Smooth muscle cell (in vitro differentiated cells): ENCODE measurements around the gene ZNF565. TPM values are rescaled to one million over a fixed set of nuclear protein-coding genes. Genes with fewer than 3 reads are reported as not detected.

ENCODE experiments used
- DNase-seq: peaks from one replicate; lab custom pipeline; 2025; ENCODE audit not compliant: unreplicated experiment; lab: John Stamatoyannopoulos, UW
- H2AFZ ChIP-seq: fragments of 200-600 bp; sonication (generic); 2 replicates; pipeline ENCODE4 v1.6.0; 2016; ENCODE audit warnings: antibody characterized with exemption, low read depth, mild to moderate bottlenecking
- H3F3A ChIP-seq: fragments of 200-600 bp; sonication (generic); 2 replicates; pipeline ENCODE4 v1.6.0; 2017; ENCODE audit warnings: antibody characterized with exemption, low read depth
- H3K27ac ChIP-seq: fragments of 200-600 bp; sonication (generic); 2 replicates; pipeline ENCODE4 v1.5.1; 2016; ENCODE audit warnings: low read depth, mild to moderate bottlenecking
- H3K27me3 ChIP-seq: fragments of 200-600 bp; sonication (generic); 2 replicates; pipeline ENCODE4 v1.6.1; 2016; ENCODE audit warnings: low read depth, mild to moderate bottlenecking
- H3K36me3 ChIP-seq: fragments of 200-600 bp; sonication (generic); 2 replicates; pipeline ENCODE4 v1.5.1; 2016; ENCODE audit warnings: low read depth
- H3K4me1 ChIP-seq: fragments of 200-600 bp; sonication (generic); 2 replicates; pipeline ENCODE4 v1.5.1; 2016; ENCODE audit warnings: low read depth
- H3K4me2 ChIP-seq: fragments of 200-600 bp; sonication (generic); 2 replicates; pipeline ENCODE4 v1.6.0; 2016; ENCODE audit warnings: mild to moderate bottlenecking
- H3K4me3 ChIP-seq: fragments of 200-600 bp; sonication (generic); 2 replicates; pipeline ENCODE4 v1.5.1; 2016; ENCODE audit warnings: mild to moderate bottlenecking
- H3K79me2 ChIP-seq: fragments of 200-600 bp; sonication (generic); 2 replicates; pipeline ENCODE4 v1.6.0; 2016; ENCODE audit warnings: low read depth, mild to moderate bottlenecking
- H3K9ac ChIP-seq: fragments of 200-600 bp; sonication (generic); 2 replicates; pipeline ENCODE4 v1.6.0; 2016; ENCODE audit warnings: low read depth
- H3K9me3 ChIP-seq: fragments of 200-600 bp; sonication (generic); replicated peaks from 2 replicates; pipeline ENCODE4 v1.5.1; 2016; ENCODE audit warnings: low read depth
- H4K20me1 ChIP-seq: fragments of 200-600 bp; sonication (generic); 2 replicates; pipeline ENCODE4 v1.6.0; 2016; ENCODE audit warnings: low read depth
- WGBS: methylation state at CpG from one replicate; pipeline ENCODE4 v1.1.7; 2016; ENCODE audit warnings: low lambda C conversion rate; 5-methylcytosine and 5-hydroxymethylcytosine counted together
- polyA plus RNA-seq: library from polyadenylated mRNA; unstranded; fragments of >200 nt; fragmentation: Nextera tagmentation; extraction: Ambion mirVana; gene quantifications from 2 replicates; pipeline ENCODE4 v1.2.1, GENCODE V29; 2016
- total RNA-seq: library from RNA; depleted of rRNA; stranded (reverse); fragments of >200 nt; gene quantifications from 2 replicates; pipeline ENCODE4 v1.2.3, GENCODE V29; 2014
- TF ChIP-seq, protein P1 (sequence below): fragments of 200-600 bp; sonication (generic); IDR thresholded peaks from 2 replicates; pipeline ENCODE4 v1.5.1; 2017; ENCODE audit warnings: borderline replicate concordance, mild to moderate bottlenecking, antibody characterized with exemption; ENCODE audit not compliant: insufficient read depth, poor library complexity, severe bottlenecking

ZNF565 gene
- total and polyA plus RNA-seq, 2 experiments from 2014 or later: 4.5 to 4.7 TPM

DNA sequence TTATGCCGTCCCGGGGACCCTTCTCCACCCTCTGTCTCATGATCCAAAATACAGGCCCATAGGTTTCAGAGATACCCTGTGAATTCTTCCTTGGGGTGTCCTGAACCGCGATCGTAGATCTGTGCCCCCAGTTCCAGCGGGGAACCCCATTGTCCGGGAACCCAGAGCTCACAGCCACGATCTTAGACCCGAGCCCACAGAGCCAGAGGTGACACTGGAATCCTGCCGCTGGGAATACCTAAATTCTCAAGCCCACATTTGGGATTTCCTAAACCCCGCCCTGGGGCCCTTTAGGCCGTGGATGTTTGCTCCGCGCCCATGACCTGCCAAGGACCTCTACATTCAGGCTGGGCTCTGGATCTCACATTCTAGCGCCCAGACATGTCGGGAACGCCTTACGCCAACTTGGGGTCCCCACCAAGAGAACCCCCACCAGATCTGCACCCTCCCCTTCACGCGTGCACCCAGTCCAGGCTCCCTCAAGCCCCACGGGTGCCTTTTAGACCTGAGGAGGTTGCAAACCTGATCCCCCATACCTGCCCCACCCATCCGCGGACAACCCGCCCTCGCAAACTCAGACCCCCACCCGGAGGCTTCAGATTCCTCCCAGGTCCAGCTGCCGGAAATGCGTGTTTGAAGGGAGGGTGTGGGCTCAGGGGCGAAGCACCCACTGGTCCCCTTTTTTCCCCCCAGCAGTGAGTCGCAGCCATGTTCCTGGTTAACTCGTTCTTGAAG lies 74.0 kb downstream of the ZNF565 start:
- peak overlapping the region; percentile 45 for H2AFZ ChIP-seq
- peaks cover 30% of the 10 kb centered on the region for H3K79me2 ChIP-seq
- H3F3A ChIP-seq: peaks cover 5% of the 10 kb centered on the region
- H3K27ac ChIP-seq: peak overlapping the region; percentile 94
- no peaks in the 10 kb centered on the region for H3K4me1 ChIP-seq
- peak; percentile 46 for DNase-seq
- H3K4me3 ChIP-seq: peak overlapping the region; percentile 97
- H3K9ac ChIP-seq: peak overlapping the region; percentile 97
- no peaks in the 10 kb centered on the region for H3K27me3 ChIP-seq
- H4K20me1 ChIP-seq: peaks cover 26% of the 10 kb centered on the region
- peak overlapping the region; percentile 94 for H3K4me2 ChIP-seq
- no peaks in the 10 kb centered on the region for H3K9me3 ChIP-seq
- peaks cover 3% of the 10 kb centered on the region for H3K36me3 ChIP-seq
- TF ChIP-seq, protein P1, sequence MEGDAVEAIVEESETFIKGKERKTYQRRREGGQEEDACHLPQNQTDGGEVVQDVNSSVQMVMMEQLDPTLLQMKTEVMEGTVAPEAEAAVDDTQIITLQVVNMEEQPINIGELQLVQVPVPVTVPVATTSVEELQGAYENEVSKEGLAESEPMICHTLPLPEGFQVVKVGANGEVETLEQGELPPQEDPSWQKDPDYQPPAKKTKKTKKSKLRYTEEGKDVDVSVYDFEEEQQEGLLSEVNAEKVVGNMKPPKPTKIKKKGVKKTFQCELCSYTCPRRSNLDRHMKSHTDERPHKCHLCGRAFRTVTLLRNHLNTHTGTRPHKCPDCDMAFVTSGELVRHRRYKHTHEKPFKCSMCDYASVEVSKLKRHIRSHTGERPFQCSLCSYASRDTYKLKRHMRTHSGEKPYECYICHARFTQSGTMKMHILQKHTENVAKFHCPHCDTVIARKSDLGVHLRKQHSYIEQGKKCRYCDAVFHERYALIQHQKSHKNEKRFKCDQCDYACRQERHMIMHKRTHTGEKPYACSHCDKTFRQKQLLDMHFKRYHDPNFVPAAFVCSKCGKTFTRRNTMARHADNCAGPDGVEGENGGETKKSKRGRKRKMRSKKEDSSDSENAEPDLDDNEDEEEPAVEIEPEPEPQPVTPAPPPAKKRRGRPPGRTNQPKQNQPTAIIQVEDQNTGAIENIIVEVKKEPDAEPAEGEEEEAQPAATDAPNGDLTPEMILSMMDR: no peak
- WGBS: 1% methylated on average over 22 of the region's 31 CpGs

- Histone ChIP-seq H2AFZ (peak within 1 kb of the TSS; percentile 82), H3F3A (peaks cover 5% of the 10 kb centered on the region), H3K9ac (peak within 1 kb of the TSS; percentile 97), H3K4me3 (peak within 1 kb of the TSS; percentile 97), H3K9me3 (no peaks in the 10 kb centered on the region), H3K27me3 (no peaks in the 10 kb centered on the region), H3K27ac (peak within 1 kb of the TSS; percentile 94), H3K4me2 (peak within 1 kb of the TSS; percentile 94), H3K79me2 (peaks cover 30% of the 10 kb centered on the region), H3K4me1 (no peaks in the 10 kb centered on the region), H4K20me1 (peaks cover 24% of the 10 kb centered on the region), H3K36me3 (peaks cover under 1% of the 10 kb centered on the region)
- under 1% methylated on average over 67 of the region's 75 CpGs for WGBS
- TF ChIP-seq, protein P1: no peak
- peak; percentile 87 for DNase-seq
These were observed 74.8 kb downstream of the ZNF565 start, which contains the start of gene CAPNS1 for GRCh38 chr19:36139473-36140303. TSS of gene CAPNS1 (plus strand) at chr19:36140066. CDS start at chr19:36141012, 946 bp downstream.

- Histone ChIP-seq H3K27ac (peak overlapping the region; percentile 94), H3F3A (peaks cover 5% of the 10 kb centered on the region), H3K27me3 (no peaks in the 10 kb centered on the region), H3K9ac (no peak overlapping the region), H2AFZ (peak overlapping the region; percentile 82), H3K36me3 (no peaks in the 10 kb centered on the region), H3K4me1 (no peaks in the 10 kb centered on the region), H3K9me3 (no peaks in the 10 kb centered on the region), H4K20me1 (peaks cover 21% of the 10 kb centered on the region), H3K4me2 (peak overlapping the region; percentile 94), H3K4me3 (peak overlapping the region; percentile 97), H3K79me2 (peaks cover 24% of the 10 kb centered on the region)
- 62% methylated on average over 7 of the region's 7 CpGs for WGBS
- TF ChIP-seq, protein P1: no peak
- no peak for DNase-seq
These were observed 75.4 kb downstream of the ZNF565 start for GRCh38 chr19:36139120-36139472.
